Measurements from ENCODE around the gene CCKAR.

CCKAR gene

DNA sequence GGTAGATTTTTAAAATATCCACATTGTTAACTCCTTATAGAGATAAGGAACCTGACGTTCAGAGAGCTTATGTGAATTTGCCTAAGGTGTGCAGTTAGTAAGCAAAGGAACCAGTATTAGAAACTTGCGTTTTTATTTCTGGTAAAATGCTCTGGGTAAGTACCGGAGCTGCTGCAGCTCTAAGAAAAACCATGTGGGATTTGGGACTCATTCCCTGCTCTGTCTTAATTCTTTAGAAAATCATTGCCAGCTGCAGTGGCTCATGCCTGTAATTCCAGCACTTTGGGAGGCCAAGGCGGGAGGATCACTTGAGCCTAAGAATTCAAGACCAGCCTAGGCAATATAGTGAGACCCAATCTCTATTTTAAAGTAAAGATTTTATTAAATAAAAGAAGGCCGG is 5.8 kb downstream of the CCKAR start:
- DNase-seq (ENCODE audit: low spot score) = no peak
- H3K23ac ChIP-seq (ENCODE audit: low read depth, low read length, poor library complexity) = no peak overlapping the region
- no peak overlapping the region for H3K4me2 ChIP-seq (ENCODE audit: insufficient read depth, low read length, poor library complexity, severe bottlenecking)
- no peak overlapping the region for H2BK12ac ChIP-seq (ENCODE audit: low read length)
- no peak overlapping the region for H2AK5ac ChIP-seq (ENCODE audit: low read depth, low read length)
- no peak overlapping the region for H3K4ac ChIP-seq (ENCODE audit: low read length)
- H3K4me3 ChIP-seq (ENCODE audit: low read length in 2 of 2) = no peak overlapping the region
- no peak overlapping the region for H2AFZ ChIP-seq (ENCODE audit: low read length)
- H4K91ac ChIP-seq (ENCODE audit: low read depth, low read length, poor library complexity) = no peak overlapping the region
- no peaks in the 10 kb centered on the region for H3K36me3 ChIP-seq (replicated peaks in 1 of 2; ENCODE audit: control insufficient read depth in 2 of 2, insufficient read depth in 2 of 2, low read length in 2 of 2)
- no peak overlapping the region for H2BK5ac ChIP-seq (ENCODE audit: low read length)
- WGBS, 2 donors (ENCODE audit: extremely low coverage in 2 of 2, insufficient read length in 2 of 2, insufficient replicate concordance in 1 of 2) = no CpG with 5 or more reads among the region's 5 CpGs
- no peak overlapping the region for H2BK120ac ChIP-seq (ENCODE audit: low read depth, low read length)
- H2BK15ac ChIP-seq (ENCODE audit: low read length) = no peak overlapping the region
- H3K4me1 ChIP-seq (ENCODE audit: control insufficient read depth in 2 of 2, insufficient read depth in 1 of 2, low read depth in 1 of 2, low read length in 2 of 2) = peaks cover 0 to 5% of the 10 kb centered on the region in 2 donors
- no peak overlapping the region for H4K8ac ChIP-seq (ENCODE audit: low read depth, low read length)
- H3K14ac ChIP-seq (ENCODE audit: low read length) = no peak overlapping the region
- no peak overlapping the region for H3K9ac ChIP-seq (ENCODE audit: low read depth, low read length, poor library complexity)
- H3K27ac ChIP-seq (replicated peaks; ENCODE audit: low read length) = no peak overlapping the region
- H3K27me3 ChIP-seq (ENCODE audit: control insufficient read depth in 3 of 3, insufficient read depth in 3 of 3, low read depth in 1 of 3, low read length in 3 of 3) = peaks cover 0 to 17% (median 0%) of the 10 kb centered on the region in 3 experiments
- H3K9me3 ChIP-seq (replicated peaks in 1 of 2; ENCODE audit: control insufficient read depth in 2 of 2, insufficient read depth in 1 of 2, low read depth in 1 of 2, low read length in 2 of 2) = no peaks in the 10 kb centered on the region
- H3K79me1 ChIP-seq (ENCODE audit: low read depth, low read length) = no peaks in the 10 kb centered on the region
- H3K18ac ChIP-seq (ENCODE audit: low read length) = no peak overlapping the region

DNA sequence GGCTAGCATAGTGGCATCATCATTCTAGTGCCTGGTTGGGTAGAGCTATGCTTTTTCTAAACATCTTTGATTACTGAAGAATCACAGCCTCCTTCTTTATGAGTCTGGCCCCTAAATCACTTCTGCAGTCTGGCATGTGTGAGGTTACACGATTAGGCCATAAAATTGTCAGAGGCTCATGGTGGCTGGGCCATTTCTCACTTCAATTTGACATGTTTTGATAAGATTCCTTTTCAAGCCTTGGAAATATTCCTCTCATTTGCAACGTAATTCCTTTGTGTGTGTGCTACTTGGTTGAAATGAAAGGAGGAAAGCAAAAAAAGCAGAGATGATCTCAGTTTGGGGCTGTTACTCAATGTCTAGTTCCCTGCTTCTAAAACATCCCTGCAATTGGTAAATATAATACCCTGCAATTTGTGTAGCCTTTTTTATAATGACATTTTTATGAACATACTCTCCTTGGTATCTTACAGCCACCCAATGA is 6.2 kb downstream of the CCKAR start:
- Histone ChIP-seq H3K79me1 (ENCODE audit: low read depth, low read length) (no peaks in the 10 kb centered on the region), H3K4ac (ENCODE audit: low read length) (no peak overlapping the region), H2BK15ac (ENCODE audit: low read length) (no peak overlapping the region), H4K91ac (ENCODE audit: low read depth, low read length, poor library complexity) (no peak overlapping the region), H3K4me2 (ENCODE audit: insufficient read depth, low read length, poor library complexity, severe bottlenecking) (no peak overlapping the region), H2BK5ac (ENCODE audit: low read length) (no peak overlapping the region), H3K9me3 (replicated peaks in 1 of 2; ENCODE audit: control insufficient read depth in 2 of 2, insufficient read depth in 1 of 2, low read depth in 1 of 2, low read length in 2 of 2) (no peaks in the 10 kb centered on the region), H3K9ac (ENCODE audit: low read depth, low read length, poor library complexity) (no peak overlapping the region), H3K18ac (ENCODE audit: low read length) (no peak overlapping the region), H3K4me1 (ENCODE audit: control insufficient read depth in 2 of 2, insufficient read depth in 1 of 2, low read depth in 1 of 2, low read length in 2 of 2) (peaks cover 0 to 2% of the 10 kb centered on the region in 2 donors), H3K23ac (ENCODE audit: low read depth, low read length, poor library complexity) (no peak overlapping the region), H4K8ac (ENCODE audit: low read depth, low read length) (no peak overlapping the region), H3K36me3 (replicated peaks in 1 of 2; ENCODE audit: control insufficient read depth in 2 of 2, insufficient read depth in 2 of 2, low read length in 2 of 2) (no peaks in the 10 kb centered on the region), H3K27ac (replicated peaks; ENCODE audit: low read length) (no peak overlapping the region), H2AK5ac (ENCODE audit: low read depth, low read length) (no peak overlapping the region), H2BK120ac (ENCODE audit: low read depth, low read length) (no peak overlapping the region), H3K4me3 (ENCODE audit: low read length in 2 of 2) (no peak overlapping the region), H3K14ac (ENCODE audit: low read length) (no peak overlapping the region), H2BK12ac (ENCODE audit: low read length) (no peak overlapping the region), H3K27me3 (ENCODE audit: control insufficient read depth in 3 of 3, insufficient read depth in 3 of 3, low read depth in 1 of 3, low read length in 3 of 3) (peaks cover 0 to 16% (median 0%) of the 10 kb centered on the region in 3 experiments), H2AFZ (ENCODE audit: low read length) (no peak overlapping the region)
- no peak for DNase-seq (ENCODE audit: low spot score)
- no CpG with 5 or more reads among the region's 2 CpGs for WGBS, 2 donors (ENCODE audit: extremely low coverage in 2 of 2, insufficient read length in 2 of 2, insufficient replicate concordance in 1 of 2)

DNA sequence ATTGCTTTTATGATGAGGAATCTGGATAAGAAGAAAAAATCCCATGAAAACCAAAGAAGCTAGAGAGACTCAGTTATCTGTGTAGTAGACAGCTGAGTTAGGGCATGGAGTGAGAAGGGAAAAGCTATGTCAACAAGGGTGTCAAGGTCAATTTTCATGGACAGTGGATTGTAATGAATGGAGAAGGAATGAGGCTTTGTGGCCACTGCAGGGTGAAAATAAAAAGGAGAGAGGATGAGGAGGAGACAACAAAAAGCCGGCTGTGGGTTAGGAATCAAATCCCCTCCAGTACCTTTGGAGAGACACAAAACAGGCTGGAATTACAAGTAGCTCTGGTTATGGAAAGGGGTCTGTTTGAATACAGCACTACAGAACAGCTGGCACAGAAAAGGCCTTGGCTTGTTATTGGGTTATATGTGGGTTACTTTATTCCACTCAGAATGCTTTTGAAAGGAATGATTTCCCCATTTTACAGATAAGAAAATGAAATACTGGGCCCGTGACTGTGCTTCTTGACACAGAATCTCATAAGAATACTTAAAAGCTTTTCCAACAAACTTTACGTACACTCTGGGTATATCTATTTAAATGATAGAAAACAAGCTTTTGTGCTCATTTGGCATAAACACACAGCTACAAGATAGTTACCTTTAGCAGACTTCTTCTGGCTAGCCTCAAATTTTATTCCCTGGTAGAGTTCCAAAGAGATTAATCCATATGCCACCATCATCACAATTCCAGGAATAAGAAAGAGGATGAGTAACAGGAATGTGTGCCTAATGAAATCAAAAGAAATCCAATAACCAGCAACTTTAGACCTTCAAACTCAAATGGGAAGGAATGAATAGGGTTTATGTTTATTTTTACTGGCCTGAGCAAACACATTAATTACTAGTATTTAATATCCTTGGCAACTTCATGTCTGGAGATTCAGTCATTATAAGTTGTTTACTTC is 7.5 kb downstream of the CCKAR start:
- Histone ChIP-seq H2BK15ac (ENCODE audit: low read length) (no peak overlapping the region), H2AK5ac (ENCODE audit: low read depth, low read length) (no peak overlapping the region), H3K79me1 (ENCODE audit: low read depth, low read length) (no peaks in the 10 kb centered on the region), H3K4me2 (ENCODE audit: insufficient read depth, low read length, poor library complexity, severe bottlenecking) (no peak overlapping the region), H3K27me3 (ENCODE audit: control insufficient read depth in 3 of 3, insufficient read depth in 3 of 3, low read depth in 1 of 3, low read length in 3 of 3) (peaks cover 0 to 3% (median 0%) of the 10 kb centered on the region in 3 experiments), H4K91ac (ENCODE audit: low read depth, low read length, poor library complexity) (no peak overlapping the region), H3K9ac (ENCODE audit: low read depth, low read length, poor library complexity) (no peak overlapping the region), H2AFZ (ENCODE audit: low read length) (no peak overlapping the region), H3K14ac (ENCODE audit: low read length) (no peak overlapping the region), H2BK12ac (ENCODE audit: low read length) (no peak overlapping the region), H4K8ac (ENCODE audit: low read depth, low read length) (no peak overlapping the region), H3K23ac (ENCODE audit: low read depth, low read length, poor library complexity) (no peak overlapping the region), H3K4ac (ENCODE audit: low read length) (no peak overlapping the region), H2BK5ac (ENCODE audit: low read length) (no peak overlapping the region), H3K4me1 (ENCODE audit: control insufficient read depth in 2 of 2, insufficient read depth in 1 of 2, low read depth in 1 of 2, low read length in 2 of 2) (no peaks in the 10 kb centered on the region), H3K27ac (replicated peaks; ENCODE audit: low read length) (no peak overlapping the region), H2BK120ac (ENCODE audit: low read depth, low read length) (no peak overlapping the region), H3K9me3 (replicated peaks in 1 of 2; ENCODE audit: control insufficient read depth in 2 of 2, insufficient read depth in 1 of 2, low read depth in 1 of 2, low read length in 2 of 2) (no peaks in the 10 kb centered on the region), H3K4me3 (ENCODE audit: low read length in 2 of 2) (no peak overlapping the region), H3K36me3 (replicated peaks in 1 of 2; ENCODE audit: control insufficient read depth in 2 of 2, insufficient read depth in 2 of 2, low read length in 2 of 2) (no peaks in the 10 kb centered on the region), H3K18ac (ENCODE audit: low read length) (no peak overlapping the region)
- WGBS, 2 donors (ENCODE audit: extremely low coverage in 2 of 2, insufficient read length in 2 of 2, insufficient replicate concordance in 1 of 2) = no CpG with 5 or more reads among the region's 3 CpGs
- no peak for DNase-seq (ENCODE audit: low spot score)

DNA sequence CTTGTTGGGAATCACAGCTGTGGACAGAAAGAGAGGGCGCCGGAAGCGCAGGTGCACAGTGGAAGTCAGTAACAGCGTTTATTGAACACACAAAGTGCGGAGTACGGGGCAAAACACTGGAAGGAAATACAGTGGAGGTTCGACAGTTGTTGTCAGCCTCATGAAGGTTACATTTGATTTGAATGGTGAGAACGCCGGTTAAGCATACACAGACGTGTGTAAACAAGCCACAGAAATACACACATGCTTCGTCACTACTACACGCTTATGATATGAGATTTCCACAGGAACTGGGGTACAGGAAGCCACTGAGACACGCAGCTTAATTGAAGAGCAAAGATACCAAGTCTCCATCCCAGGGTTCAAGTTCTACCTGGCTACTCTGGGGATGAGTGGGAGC is 12.0 kb downstream of the CCKAR start:
- Histone ChIP-seq H2BK120ac (ENCODE audit: low read depth, low read length) (no peak overlapping the region), H3K4me3 (ENCODE audit: low read length in 2 of 2) (no peak overlapping the region), H3K9me3 (replicated peaks in 1 of 2; ENCODE audit: control insufficient read depth in 2 of 2, insufficient read depth in 1 of 2, low read depth in 1 of 2, low read length in 2 of 2) (no peaks in the 10 kb centered on the region), H2AK5ac (ENCODE audit: low read depth, low read length) (no peak overlapping the region), H3K4me2 (ENCODE audit: insufficient read depth, low read length, poor library complexity, severe bottlenecking) (no peak overlapping the region), H3K14ac (ENCODE audit: low read length) (no peak overlapping the region), H3K27me3 (ENCODE audit: control insufficient read depth in 3 of 3, insufficient read depth in 3 of 3, low read depth in 1 of 3, low read length in 3 of 3) (no peaks in the 10 kb centered on the region), H2BK5ac (ENCODE audit: low read length) (no peak overlapping the region), H3K4me1 (ENCODE audit: control insufficient read depth in 2 of 2, insufficient read depth in 1 of 2, low read depth in 1 of 2, low read length in 2 of 2) (no peaks in the 10 kb centered on the region), H2AFZ (ENCODE audit: low read length) (no peak overlapping the region), H4K8ac (ENCODE audit: low read depth, low read length) (no peak overlapping the region), H3K79me1 (ENCODE audit: low read depth, low read length) (no peaks in the 10 kb centered on the region), H3K23ac (ENCODE audit: low read depth, low read length, poor library complexity) (no peak overlapping the region), H3K9ac (ENCODE audit: low read depth, low read length, poor library complexity) (no peak overlapping the region), H3K18ac (ENCODE audit: low read length) (peak overlapping the region; percentile 24), H2BK12ac (ENCODE audit: low read length) (no peak overlapping the region), H4K91ac (ENCODE audit: low read depth, low read length, poor library complexity) (no peak overlapping the region), H3K4ac (ENCODE audit: low read length) (no peak overlapping the region), H3K36me3 (replicated peaks in 1 of 2; ENCODE audit: control insufficient read depth in 2 of 2, insufficient read depth in 2 of 2, low read length in 2 of 2) (no peaks in the 10 kb centered on the region), H2BK15ac (ENCODE audit: low read length) (no peak overlapping the region), H3K27ac (replicated peaks; ENCODE audit: low read length) (no peak overlapping the region)
- WGBS, 2 donors (ENCODE audit: extremely low coverage in 2 of 2, insufficient read length in 2 of 2, insufficient replicate concordance in 1 of 2) = no CpG with 5 or more reads among the region's 13 CpGs
- DNase-seq (ENCODE audit: low spot score) = no peak

Measured in neuronal stem cell (in vitro differentiated cells).